ENCODE results near the gene MCC.

DNA sequence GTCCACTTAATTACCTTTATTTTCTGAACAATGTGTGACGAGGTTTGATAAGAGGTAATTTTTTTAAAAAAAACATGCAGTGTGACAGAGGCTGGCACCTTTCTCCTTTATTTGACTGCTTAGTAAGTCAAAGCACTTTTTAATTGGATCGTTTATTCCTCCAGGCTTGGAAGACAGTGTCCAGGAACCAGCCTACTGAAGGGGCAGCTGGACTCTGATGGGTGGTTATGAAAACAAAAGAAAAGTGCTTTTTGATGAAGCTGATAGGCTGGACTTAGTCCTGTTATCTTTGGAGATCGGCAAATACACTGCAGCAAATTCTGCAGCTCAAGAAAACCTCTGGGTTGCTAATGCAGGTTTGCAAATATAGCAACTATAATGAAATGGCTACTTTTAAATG, 370.0 kb downstream of the MCC start:
- TF ChIP-seq EZH2 (IDR thresholded peaks at IDR 0.05) (no peak), EZH2phosphoT487 (IDR thresholded peaks at IDR 0.05) (no peak)
- TF ChIP-seq, protein P1, sequence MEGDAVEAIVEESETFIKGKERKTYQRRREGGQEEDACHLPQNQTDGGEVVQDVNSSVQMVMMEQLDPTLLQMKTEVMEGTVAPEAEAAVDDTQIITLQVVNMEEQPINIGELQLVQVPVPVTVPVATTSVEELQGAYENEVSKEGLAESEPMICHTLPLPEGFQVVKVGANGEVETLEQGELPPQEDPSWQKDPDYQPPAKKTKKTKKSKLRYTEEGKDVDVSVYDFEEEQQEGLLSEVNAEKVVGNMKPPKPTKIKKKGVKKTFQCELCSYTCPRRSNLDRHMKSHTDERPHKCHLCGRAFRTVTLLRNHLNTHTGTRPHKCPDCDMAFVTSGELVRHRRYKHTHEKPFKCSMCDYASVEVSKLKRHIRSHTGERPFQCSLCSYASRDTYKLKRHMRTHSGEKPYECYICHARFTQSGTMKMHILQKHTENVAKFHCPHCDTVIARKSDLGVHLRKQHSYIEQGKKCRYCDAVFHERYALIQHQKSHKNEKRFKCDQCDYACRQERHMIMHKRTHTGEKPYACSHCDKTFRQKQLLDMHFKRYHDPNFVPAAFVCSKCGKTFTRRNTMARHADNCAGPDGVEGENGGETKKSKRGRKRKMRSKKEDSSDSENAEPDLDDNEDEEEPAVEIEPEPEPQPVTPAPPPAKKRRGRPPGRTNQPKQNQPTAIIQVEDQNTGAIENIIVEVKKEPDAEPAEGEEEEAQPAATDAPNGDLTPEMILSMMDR (IDR thresholded peaks at IDR 0.05) = no peak
